ENCODE data around the gene SULT4A1.
A peak's percentile ranks its signal among the peaks of the same experiment; 100 is the strongest.
"Not testable (repeated sequence)": the region's sequence is repeated elsewhere in the genome, so short reads cannot be mapped to it uniquely, and the experiment has no call there.

Gene SULT4A1

GRCh38 chr22:43878079-43878795 is 15.9 kb upstream of the SULT4A1 start:
- TF ChIP-seq, protein P1, sequence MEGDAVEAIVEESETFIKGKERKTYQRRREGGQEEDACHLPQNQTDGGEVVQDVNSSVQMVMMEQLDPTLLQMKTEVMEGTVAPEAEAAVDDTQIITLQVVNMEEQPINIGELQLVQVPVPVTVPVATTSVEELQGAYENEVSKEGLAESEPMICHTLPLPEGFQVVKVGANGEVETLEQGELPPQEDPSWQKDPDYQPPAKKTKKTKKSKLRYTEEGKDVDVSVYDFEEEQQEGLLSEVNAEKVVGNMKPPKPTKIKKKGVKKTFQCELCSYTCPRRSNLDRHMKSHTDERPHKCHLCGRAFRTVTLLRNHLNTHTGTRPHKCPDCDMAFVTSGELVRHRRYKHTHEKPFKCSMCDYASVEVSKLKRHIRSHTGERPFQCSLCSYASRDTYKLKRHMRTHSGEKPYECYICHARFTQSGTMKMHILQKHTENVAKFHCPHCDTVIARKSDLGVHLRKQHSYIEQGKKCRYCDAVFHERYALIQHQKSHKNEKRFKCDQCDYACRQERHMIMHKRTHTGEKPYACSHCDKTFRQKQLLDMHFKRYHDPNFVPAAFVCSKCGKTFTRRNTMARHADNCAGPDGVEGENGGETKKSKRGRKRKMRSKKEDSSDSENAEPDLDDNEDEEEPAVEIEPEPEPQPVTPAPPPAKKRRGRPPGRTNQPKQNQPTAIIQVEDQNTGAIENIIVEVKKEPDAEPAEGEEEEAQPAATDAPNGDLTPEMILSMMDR (IDR thresholded peaks at IDR 0.05; ENCODE audit: insufficient read depth, low read depth, low read length, missing control alignments), result no peak
- H3K4me3 ChIP-seq (ENCODE audit: low read length), result no peak overlapping the region
- DNase-seq (ENCODE audit: low read depth), result no peak

DNA sequence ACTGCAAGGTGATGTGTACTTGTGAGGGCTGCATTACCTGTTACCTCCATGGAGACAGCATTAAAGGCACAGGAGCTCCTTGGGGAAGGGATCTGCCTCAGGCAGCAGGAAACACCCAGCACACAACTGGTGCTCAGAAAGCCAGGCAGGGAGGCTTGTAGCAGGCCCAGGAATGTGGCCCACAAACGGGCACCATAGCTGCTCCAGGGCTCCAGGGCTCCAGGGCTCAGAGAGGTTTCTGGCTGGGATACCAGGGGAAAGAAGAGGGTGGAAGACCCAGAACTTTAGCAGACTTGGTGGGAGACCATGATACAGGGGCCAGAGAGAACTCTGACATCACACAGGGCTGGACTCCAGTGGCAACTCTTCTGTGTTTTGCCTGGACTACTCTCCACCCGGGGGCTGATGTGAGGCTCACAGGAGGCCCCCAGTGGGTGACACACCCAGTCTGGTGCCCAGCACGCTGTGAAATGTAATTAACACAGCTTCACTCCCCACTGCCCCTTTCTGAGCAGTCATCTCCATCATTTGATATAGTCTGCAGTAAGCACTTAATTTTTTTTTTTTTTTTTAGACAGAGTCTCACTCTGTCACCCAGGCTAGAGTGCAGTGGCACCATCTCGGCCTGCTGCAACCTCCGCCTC is 14.7 kb upstream of the SULT4A1 start:
- H3K4me3 ChIP-seq (ENCODE audit: low read length), result no peak overlapping the region
- TF ChIP-seq, protein P1 (IDR thresholded peaks at IDR 0.05; ENCODE audit: insufficient read depth, low read depth, low read length, missing control alignments), result no peak

GRCh38 chr22:43869799-43870198 is 7.5 kb upstream of the SULT4A1 start:
- DNase-seq (ENCODE audit: low read depth), result no peak
- TF ChIP-seq, protein P1 (IDR thresholded peaks at IDR 0.05; ENCODE audit: insufficient read depth, low read depth, low read length, missing control alignments), result no peak
- H3K4me3 ChIP-seq (ENCODE audit: low read length), result no peak overlapping the region

More for the DNA sequence above, 14.7 kb upstream of the SULT4A1 start:
- DNase-seq (ENCODE audit: low read depth), result no peak

- H3K4me3 ChIP-seq (ENCODE audit: low read length); DNase-seq (ENCODE audit: low read depth): not testable (repeated sequence)
Observed at GRCh38 chr22:43869001-43869400, 6.7 kb upstream of the SULT4A1 start.

DNA sequence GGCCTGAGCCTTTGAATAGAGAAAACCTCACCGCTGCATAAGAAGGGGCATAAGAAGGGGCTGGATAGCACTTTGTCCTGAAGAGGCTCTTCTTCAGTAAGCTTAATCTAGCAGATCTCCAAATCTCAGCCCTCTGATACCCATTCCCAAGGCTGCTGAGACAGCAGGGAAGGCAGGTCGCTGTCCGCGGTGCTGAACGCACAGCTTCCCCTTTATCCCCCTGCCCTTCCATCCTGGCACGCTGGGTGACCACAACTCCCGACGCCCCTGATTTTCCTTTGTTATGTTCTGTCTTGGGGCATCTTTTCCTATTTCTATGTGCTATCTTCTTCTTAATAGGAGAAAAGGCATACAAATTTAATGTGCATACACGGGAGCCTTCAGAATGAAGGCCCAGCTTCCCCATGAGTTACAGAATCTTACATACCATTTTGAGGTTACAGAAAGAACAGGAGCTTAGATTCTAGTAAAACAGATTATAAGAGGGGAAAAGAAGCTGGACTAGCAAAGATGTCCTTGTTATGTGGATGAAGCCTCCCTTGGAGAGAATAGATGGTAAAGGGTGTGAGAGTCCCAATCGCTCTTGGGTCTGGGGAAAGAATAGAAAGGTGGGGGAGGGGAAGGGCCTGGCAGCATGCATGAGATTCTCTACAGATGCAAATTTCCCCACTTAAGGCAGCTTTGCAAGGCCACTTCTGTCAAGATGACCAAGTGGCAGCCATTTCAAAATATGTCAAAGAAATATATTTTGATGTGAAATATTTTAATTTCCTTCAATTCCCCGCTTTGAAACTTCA is 5.7 kb upstream of the SULT4A1 start:
- peak; percentile 72 for DNase-seq (ENCODE audit: low read depth)
- H3K4me3 ChIP-seq (ENCODE audit: low read length), result no peak overlapping the region
- TF ChIP-seq, protein P1 (IDR thresholded peaks at IDR 0.05; ENCODE audit: insufficient read depth, low read depth, low read length, missing control alignments), result no peak

GRCh38 chr22:43862882-43863202 is 529 bp upstream of the SULT4A1 start:
- TF ChIP-seq, protein P1 (IDR thresholded peaks at IDR 0.05; ENCODE audit: insufficient read depth, low read depth, low read length, missing control alignments), result no peak
- DNase-seq (ENCODE audit: low read depth), result no peak
- peak overlapping the region; percentile 21 for H3K4me3 ChIP-seq (ENCODE audit: low read length)

GRCh38 chr22:43861529-43861928 is 784 bp downstream of the SULT4A1 start:
- peak overlapping the region; percentile 11 for H3K4me3 ChIP-seq (ENCODE audit: low read length)
- TF ChIP-seq, protein P1 (IDR thresholded peaks at IDR 0.05; ENCODE audit: insufficient read depth, low read depth, low read length, missing control alignments), result no peak
- DNase-seq (ENCODE audit: low read depth), result no peak

Measured in epithelial cell of esophagus (primary cell).